HG03108 (cell line): ENCODE results near the gene U2AF2.

Source experiments
- ATAC-seq: cut with Tn5 transposase; IDR thresholded peaks from one replicate; pipeline ENCODE4 v1.9.1; 2021; ENCODE audit warnings: moderate library complexity; ENCODE audit not compliant: unreplicated experiment

Gene U2AF2

GRCh38 chr19:55687281-55688201, 32.7 kb downstream of the U2AF2 start:
- no peak for ATAC-seq

DNA sequence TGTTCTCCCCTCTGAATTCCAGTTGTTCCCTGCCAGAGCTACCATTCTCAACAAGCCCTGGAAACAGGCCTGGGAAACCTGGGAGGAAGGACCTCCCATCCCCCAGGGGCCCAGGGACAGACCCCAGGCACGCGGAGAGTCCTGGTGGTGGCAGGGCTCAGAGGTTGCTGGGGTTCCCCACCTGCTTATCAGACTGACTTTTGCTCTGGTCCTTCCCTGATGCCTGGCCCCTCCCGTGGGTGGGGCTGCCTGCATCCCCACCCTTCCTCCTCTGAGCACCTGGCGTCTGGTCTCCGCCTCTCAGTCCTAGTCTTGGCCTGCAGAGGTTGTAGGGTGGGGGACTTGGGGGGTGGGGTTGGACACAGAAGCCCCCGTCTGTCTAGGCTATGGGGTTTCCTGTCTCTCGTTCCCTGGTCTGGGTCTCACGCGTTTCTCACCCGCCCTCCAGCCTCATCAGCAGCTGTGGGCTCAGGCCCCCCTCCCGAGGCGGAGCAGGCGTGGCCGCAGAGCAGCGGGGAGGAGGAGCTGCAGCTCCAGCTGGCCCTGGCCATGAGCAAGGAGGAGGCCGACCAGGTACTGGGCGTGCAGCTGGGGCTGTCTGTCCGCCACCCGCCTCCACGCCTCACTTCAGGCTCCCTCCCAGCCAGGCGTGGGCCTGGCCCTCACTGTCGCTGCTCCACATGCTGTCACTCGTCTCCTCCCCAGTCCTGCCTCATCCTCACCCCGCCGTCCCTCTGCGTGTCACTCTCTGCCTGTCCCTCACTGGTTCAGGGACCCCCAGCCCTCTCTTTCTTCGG, 33.8 kb downstream of the U2AF2 start:
- ATAC-seq, result no peak

GRCh38 chr19:55689411-55690108, 34.7 kb downstream of the U2AF2 start:
- ATAC-seq, result no peak

DNA sequence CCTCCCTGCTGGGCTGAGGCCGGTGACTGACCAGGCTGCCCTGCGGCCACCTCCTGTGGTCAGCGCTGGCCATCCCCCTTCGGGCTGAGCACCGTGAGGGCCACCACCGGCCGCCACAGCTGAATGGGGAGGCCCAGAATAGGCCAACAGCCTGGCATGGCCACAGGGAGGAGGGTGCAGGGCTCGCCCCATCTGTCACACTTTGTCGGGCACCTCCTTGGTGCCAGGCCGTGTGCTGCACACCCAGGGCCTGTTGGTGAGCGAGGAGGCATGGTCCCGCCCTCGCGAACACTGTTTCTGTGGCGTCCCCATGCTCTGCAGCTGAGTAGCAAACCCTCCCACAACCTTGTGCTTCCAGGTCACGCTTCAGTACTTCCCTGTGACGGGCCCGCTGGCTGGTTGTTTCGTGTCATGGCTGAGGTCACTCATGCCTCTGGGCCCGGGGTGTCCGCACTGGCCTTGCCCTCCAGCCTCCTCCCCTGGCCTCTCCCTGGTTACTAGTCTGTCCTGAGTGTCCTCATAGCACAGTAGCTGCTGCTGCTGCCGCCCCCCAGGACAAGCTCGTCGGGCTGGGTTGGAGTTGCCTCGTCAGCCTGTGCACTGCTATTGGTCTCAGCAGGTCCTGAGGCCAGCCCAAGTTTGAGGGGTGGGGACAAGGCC, 35.4 kb downstream of the U2AF2 start:
- ATAC-seq, result no peak

DNA sequence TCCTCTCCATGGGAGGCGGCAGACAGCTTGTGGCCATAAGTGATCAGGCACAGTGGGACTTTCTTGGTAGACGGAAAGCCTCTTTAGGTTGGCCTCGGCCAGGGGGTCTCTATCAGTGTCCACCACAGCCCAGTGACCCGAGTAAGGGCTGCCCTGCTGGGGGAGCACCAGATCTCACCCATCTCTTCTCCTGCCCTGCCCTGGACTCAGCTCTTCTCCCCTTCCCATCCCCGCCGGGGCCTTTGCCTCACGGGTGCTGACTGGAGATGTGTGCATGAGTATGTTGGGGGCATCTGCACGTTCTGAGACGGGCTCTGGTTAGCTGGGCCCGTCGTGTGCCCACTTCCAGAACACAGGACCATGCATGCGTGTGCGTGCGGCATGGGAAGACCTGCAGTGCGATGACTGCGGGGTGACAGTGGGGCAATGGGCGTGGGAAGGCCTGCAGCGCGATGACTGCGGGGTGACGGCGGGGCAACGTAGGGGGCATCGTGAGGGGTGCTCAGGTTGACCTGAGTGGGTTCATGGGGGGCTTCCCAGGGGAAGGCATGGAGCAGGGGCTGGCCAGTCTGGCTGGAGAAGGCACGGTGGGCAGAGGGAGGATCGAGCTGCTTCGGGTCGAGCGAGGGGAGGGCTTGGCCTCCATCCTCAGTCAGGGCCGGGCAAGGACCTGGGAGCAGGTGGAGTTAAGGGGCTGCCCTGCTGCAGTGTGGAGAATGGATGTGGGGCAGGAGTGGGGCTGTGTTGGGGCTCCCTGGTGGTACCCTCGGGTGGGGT, 36.1 kb downstream of the U2AF2 start:
- ATAC-seq, result no peak

DNA sequence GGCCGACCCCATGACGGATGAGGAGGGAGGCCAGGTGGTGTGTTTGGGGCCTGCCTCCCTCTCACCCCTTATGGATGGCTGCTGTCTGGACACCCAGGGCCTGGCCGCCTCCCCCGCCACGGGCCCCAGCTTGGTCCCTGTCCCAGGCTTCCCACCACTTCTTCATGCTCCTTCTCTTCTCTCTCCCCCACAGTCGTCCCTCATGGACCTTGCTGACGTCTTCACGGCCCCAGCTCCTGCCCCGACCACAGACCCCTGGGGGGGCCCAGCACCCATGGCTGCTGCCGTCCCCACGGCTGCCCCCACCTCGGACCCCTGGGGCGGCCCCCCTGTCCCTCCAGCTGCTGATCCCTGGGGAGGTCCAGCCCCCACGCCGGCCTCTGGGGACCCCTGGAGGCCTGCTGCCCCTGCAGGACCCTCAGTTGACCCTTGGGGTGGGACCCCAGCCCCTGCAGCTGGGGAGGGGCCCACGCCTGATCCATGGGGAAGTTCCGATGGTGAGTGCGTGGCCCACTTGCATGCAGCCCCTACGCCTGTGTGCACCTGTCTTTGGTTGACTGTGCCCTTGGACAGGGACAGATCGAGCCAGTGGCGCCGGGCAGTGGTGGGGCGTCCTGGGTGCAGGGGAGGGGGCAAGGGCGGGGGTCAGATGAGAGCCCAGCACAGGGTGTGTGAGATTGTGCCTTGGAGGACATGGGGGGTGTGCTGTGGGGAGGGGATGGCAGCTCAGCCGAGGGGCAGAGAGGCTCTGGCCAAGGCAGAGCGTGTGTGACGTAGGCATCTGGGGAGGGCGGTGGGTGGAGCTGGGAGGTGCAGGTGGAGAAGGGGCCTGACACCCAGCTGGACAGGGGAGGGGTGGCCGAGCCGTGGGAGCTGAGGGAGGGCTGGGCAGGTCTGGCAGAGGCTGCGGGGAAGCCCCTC, 37.0 kb downstream of the U2AF2 start:
- ATAC-seq, result no peak

DNA sequence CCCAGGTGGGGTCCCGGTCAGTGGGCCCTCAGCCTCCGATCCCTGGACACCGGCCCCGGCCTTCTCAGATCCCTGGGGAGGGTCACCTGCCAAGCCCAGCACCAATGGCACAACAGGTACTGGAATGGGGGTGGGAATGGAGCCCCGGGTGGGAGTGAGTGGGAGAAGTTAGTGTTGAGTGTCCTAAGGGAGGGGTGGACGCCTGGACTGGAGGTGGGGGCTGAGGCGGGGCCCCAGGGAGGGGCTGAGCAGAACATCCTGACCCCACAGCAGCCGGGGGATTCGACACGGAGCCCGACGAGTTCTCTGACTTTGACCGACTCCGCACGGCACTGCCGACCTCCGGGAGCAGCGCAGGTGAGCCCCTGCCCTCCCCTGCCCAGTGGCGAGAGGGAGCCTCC, 37.8 kb downstream of the U2AF2 start:
- no peak for ATAC-seq

- no peak for ATAC-seq
These were observed 38.6 kb downstream of the U2AF2 start for GRCh38 chr19:55693336-55693974.

DNA sequence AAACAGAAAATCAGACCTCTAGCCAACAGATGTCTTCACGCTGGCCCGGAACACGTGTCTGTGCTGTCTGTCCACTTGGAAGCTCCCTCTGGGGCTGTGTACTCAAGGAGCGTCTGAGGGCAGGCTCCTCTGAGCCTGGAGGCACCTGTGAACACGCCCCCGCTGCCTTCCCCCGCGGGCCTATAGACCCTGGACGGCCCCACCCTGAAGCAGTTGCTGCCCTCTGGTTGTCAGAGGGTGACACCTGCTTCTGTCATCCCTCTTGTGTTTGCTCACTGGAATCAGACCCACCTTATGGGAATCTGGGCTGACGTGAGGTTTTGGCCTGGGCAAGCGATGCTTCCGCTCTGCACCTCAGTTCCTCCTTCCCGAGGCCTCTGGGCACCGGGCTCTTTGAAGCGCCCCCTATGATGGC, 39.4 kb downstream of the U2AF2 start:
- no peak for ATAC-seq

DNA sequence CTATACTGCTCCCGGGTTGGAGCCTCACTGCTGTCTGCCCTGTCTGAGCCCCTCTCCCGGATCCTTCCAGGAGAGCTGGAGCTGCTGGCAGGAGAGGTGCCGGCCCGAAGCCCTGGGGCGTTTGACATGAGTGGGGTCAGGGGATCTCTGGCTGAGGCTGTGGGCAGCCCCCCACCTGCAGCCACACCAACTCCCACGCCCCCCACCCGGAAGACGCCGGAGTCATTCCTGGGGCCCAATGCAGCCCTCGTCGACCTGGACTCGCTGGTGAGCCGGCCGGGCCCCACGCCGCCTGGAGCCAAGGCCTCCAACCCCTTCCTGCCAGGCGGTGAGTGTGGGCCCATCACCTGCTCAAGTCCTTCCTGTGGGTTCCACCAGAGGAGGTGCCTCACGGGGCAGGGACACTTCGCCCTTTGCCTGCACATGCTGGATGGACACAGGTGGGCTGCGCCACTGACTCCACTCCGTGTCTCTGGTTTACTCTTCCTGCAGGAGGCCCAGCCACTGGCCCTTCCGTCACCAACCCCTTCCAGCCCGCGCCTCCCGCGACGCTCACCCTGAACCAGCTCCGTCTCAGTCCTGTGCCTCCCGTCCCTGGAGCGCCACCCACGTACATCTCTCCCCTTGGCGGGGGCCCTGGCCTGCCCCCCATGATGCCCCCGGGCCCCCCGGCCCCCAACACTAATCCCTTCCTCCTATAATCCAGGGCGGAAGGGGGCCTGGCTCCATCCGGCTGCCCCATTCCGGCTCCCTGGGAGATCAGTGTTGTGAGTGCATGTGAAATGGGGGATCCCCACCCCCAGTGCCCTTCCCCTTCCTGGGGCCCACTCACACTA, 40.0 kb downstream of the U2AF2 start:
- no peak for ATAC-seq

GRCh38 chr19:55695511-55696290, 40.9 kb downstream of the U2AF2 start:
- ATAC-seq, result no peak

DNA sequence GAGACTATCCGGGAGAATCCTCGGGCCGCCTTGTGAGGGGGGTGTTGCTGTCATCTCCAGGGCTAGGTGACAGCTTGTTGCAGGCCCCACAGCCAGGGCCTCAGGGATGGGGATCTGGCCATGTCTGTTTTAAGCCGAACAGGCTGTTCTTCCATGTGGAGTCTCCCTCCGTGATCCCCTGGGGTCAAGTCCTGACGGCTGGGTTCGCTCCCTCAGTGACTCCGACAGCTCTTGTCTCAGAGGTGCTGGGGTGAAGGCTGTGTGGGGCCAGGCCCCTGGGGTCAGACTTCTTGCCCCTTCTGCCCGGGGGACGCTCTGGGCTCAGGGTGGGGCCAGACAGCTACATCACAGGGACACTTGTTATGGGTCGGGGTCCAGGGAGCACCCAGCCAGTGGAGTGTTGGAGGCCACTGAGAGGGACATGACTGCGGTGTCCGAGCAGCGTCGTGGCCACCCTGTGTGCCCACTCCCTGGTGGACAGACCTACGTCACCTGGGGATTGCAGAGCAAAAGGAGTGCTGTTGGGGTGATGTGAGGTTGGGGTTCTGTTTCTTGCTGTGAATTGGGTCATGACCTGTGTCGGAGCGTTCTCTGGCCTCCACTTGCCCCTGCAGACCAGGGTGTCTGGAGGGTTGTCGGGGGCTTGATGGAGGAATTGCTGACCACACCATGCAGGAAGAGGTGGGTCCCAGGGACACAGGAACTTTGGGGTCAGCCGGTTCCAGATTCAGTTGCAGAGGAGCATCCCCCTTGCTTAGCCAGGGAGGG, 41.6 kb downstream of the U2AF2 start:
- no peak for ATAC-seq

GRCh38 chr19:55697069-55697440, 42.2 kb downstream of the U2AF2 start:
- ATAC-seq, result no peak

DNA sequence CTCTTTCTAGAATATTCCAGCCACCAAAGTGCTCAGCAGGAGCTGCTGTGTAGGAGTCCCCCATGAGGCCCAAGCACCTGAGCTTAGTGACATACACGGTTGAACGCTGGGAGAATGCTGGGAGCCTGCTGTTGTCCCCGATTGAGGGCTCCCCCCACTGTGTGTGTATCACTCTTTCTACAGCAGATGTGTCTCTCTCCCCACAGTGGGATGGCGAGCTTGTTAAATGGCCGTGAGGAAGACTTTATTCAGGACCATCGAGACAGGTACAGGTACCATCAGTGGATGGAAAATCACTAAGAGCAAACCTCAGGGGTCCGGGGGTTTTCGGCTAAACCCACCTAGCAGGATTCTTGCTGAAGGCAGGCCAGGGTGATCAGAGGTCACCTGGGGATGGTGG, 42.9 kb downstream of the U2AF2 start:
- ATAC-seq, result no peak

- no peak for ATAC-seq
These were observed 43.4 kb downstream of the U2AF2 start for GRCh38 chr19:55698256-55698655.

DNA sequence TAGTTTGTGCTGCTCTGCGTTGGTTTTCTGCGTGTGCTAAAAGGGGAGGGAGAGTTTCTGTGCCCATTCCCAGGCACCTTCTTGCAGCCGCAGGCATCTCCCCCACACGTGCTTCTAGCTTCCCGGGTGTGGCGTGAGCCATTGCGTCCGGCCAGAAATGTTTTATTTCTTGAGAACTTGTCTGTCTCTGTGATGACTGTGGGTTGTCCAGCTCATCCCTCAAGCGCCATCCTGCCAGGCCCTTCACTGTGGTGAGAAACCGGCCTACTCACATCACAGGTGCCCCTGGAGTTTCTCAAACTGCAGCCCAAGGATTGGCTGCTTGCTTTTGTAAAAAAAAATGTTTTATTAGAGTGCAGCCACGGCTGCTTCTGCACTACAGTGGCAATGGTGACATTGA, 44.4 kb downstream of the U2AF2 start:
- no peak for ATAC-seq
